HEK293 (cell line): ENCODE measurements around the gene POLN.

Source experiments
- CTCF ChIA-PET: fragments of 350-600 bp; formaldehyde crosslinking; extraction: SDS; loops from one replicate; lab custom pipeline; 2021; ENCODE audit warnings: antibody characterized with exemption; lab: Yijun Ruan, JAX
- POLR2A ChIA-PET: fragments of 300-600 bp; formaldehyde crosslinking; extraction: SDS; loops from one replicate; lab custom pipeline; 2020; ENCODE audit warnings: antibody characterized with exemption, inconsistent platforms; lab: Yijun Ruan, JAX
- H3K27ac ChIP-seq: fragments of 200-500 bp; sonication (Bioruptor generic); 2 replicates; pipeline ENCODE4 v1.5.1; 2014; ENCODE audit warnings: low read depth, low read length, control low read depth, inconsistent platforms; ENCODE audit errors: extremely low read depth
- H3K36me3 ChIP-seq, 2 experiments: fragments of 200-500 bp in 1 of 2; sonication (Bioruptor generic) in 1 of 2; 1 replicate in 1 of 2; 2 replicates in 1 of 2; pipeline ENCODE4 v1.5.1; 2014 to 2017; ENCODE audit warnings: inconsistent platforms in 2 of 2, low read length in 2 of 2; ENCODE audit not compliant: control insufficient read depth in 2 of 2, insufficient read depth in 1 of 2
- H3K4me1 ChIP-seq: fragments of 200-500 bp; sonication (Bioruptor generic); 2 replicates; pipeline ENCODE4 v1.5.1; 2014; ENCODE audit warnings: mild to moderate bottlenecking, low read length, inconsistent platforms; ENCODE audit not compliant: control insufficient read depth, insufficient read depth
- H3K4me3 ChIP-seq: 2 replicates; pipeline ENCODE4 v1.5.1; 2011; ENCODE audit warnings: low read depth, mild to moderate bottlenecking, control low read depth, low read length, moderate library complexity
- H3K9me3 ChIP-seq: fragments of 200-500 bp; sonication (Bioruptor generic); 2 replicates; pipeline ENCODE4 v1.5.1; 2014; ENCODE audit warnings: low read depth, low read length, inconsistent platforms; ENCODE audit not compliant: control insufficient read depth, insufficient read depth
- KLF1 ChIP-seq: fragments of 450-650 bp; formaldehyde crosslinking; IDR thresholded peaks from 2 replicates; pipeline ENCODE4 v1.5.1; 2016; ENCODE audit warnings: missing biosample characterization, missing genetic modification characterization
- KLF16 ChIP-seq: fragments of 450-650 bp; formaldehyde crosslinking; IDR thresholded peaks from 2 replicates; pipeline ENCODE4 v1.5.1; 2017; ENCODE audit warnings: missing biosample characterization, missing genetic modification characterization
- SP3 ChIP-seq: fragments of 450-650 bp; formaldehyde crosslinking; IDR thresholded peaks from 2 replicates; pipeline ENCODE4 v1.5.1; 2016; ENCODE audit warnings: missing biosample characterization, missing genetic modification characterization
- TCF7L2 ChIP-seq: IDR thresholded peaks from 2 replicates; pipeline ENCODE4 v1.6.1; 2011; ENCODE audit warnings: low read depth, mild to moderate bottlenecking, inconsistent platforms, low read length, moderate library complexity, borderline replicate concordance
- YY1 ChIP-seq: fragments of 450-650 bp; formaldehyde crosslinking; IDR thresholded peaks from 2 replicates; pipeline ENCODE4 v1.5.1; 2018; ENCODE audit warnings: missing biosample characterization, missing genetic modification characterization
- ZBTB7A ChIP-seq: fragments of 450-650 bp; formaldehyde crosslinking; IDR thresholded peaks from 2 replicates; pipeline ENCODE4 v1.5.1; 2016; ENCODE audit warnings: low read depth, missing biosample characterization, missing genetic modification characterization
- ZFP37 ChIP-seq: fragments of 450-650 bp; formaldehyde crosslinking; IDR thresholded peaks from 2 replicates; pipeline ENCODE4 v1.5.1; 2016; ENCODE audit warnings: missing biosample characterization, missing genetic modification characterization
- ZNF112 ChIP-seq: fragments of 450-650 bp; formaldehyde crosslinking; IDR thresholded peaks from 2 replicates; pipeline ENCODE4 v1.5.0; 2017; ENCODE audit warnings: missing biosample characterization, missing genetic modification characterization
- ZNF146 ChIP-seq: fragments of 450-650 bp; formaldehyde crosslinking; IDR thresholded peaks from 2 replicates; pipeline ENCODE4 v1.5.1; 2016; ENCODE audit warnings: missing biosample characterization, missing genetic modification characterization
- ZNF174 ChIP-seq: fragments of 450-650 bp; formaldehyde crosslinking; IDR thresholded peaks from 2 replicates; pipeline ENCODE4 v1.5.0; 2017; ENCODE audit warnings: missing biosample characterization, mild to moderate bottlenecking, missing genetic modification characterization
- ZNF184 ChIP-seq: fragments of 450-650 bp; IDR thresholded peaks from 2 replicates; pipeline ENCODE4 v1.5.1; 2018; ENCODE audit warnings: missing biosample characterization, mild to moderate bottlenecking, missing genetic modification characterization
- ZNF223 ChIP-seq: fragments of 450-650 bp; formaldehyde crosslinking; IDR thresholded peaks from 2 replicates; pipeline ENCODE4 v1.5.1; 2016; ENCODE audit warnings: missing biosample characterization, missing genetic modification characterization
- ZNF354C ChIP-seq: fragments of 450-650 bp; formaldehyde crosslinking; IDR thresholded peaks from 2 replicates; pipeline ENCODE4 v1.5.1; 2016; ENCODE audit warnings: missing biosample characterization, missing genetic modification characterization, low read depth, borderline replicate concordance
- ZNF501 ChIP-seq: fragments of 450-650 bp; formaldehyde crosslinking; IDR thresholded peaks from 2 replicates; pipeline ENCODE4 v1.5.1; 2016; ENCODE audit warnings: missing biosample characterization, missing genetic modification characterization
- ZNF514 ChIP-seq: fragments of 450-650 bp; formaldehyde crosslinking; IDR thresholded peaks from 2 replicates; pipeline ENCODE4 v1.5.1; 2016; ENCODE audit warnings: missing biosample characterization, missing genetic modification characterization
- ZNF521 ChIP-seq: fragments of 450-650 bp; formaldehyde crosslinking; IDR thresholded peaks from 2 replicates; pipeline ENCODE4 v1.5.1; 2017; ENCODE audit warnings: missing biosample characterization, mild to moderate bottlenecking, missing genetic modification characterization
- ZNF571 ChIP-seq: fragments of 450-650 bp; formaldehyde crosslinking; IDR thresholded peaks from 2 replicates; pipeline ENCODE4 v1.5.0; 2017; ENCODE audit warnings: missing biosample characterization, missing genetic modification characterization
- ZNF610 ChIP-seq: fragments of 450-650 bp; formaldehyde crosslinking; IDR thresholded peaks from 2 replicates; pipeline ENCODE4 v1.5.1; 2016; ENCODE audit warnings: missing biosample characterization, missing genetic modification characterization, borderline replicate concordance
- ZNF664 ChIP-seq: fragments of 450-650 bp; formaldehyde crosslinking; IDR thresholded peaks from 2 replicates; pipeline ENCODE4 v1.5.1; 2016; ENCODE audit warnings: missing biosample characterization, missing genetic modification characterization
- ZNF707 ChIP-seq: fragments of 450-650 bp; formaldehyde crosslinking; IDR thresholded peaks from 2 replicates; pipeline ENCODE4 v1.5.1; 2016; ENCODE audit warnings: missing biosample characterization, missing genetic modification characterization
- TF ChIP-seq, protein P1 (sequence below): fragments of 450-650 bp; formaldehyde crosslinking; IDR thresholded peaks from 2 replicates; pipeline ENCODE4 v1.5.1; 2016; ENCODE audit warnings: missing biosample characterization, missing genetic modification characterization
- TF ChIP-seq, protein P2 (sequence below): fragments of 450-650 bp; formaldehyde crosslinking; IDR thresholded peaks from 2 replicates; pipeline ENCODE4 v1.5.1; 2016; ENCODE audit warnings: missing biosample characterization, missing genetic modification characterization
- TF ChIP-seq, protein P3 (sequence below): fragments of 450-650 bp; formaldehyde crosslinking; IDR thresholded peaks from 2 replicates; pipeline ENCODE4 v1.5.1; 2016; ENCODE audit warnings: missing biosample characterization, missing genetic modification characterization
- TF ChIP-seq, protein P4 (sequence below): fragments of 450-650 bp; formaldehyde crosslinking; IDR thresholded peaks from 2 replicates; pipeline ENCODE4 v1.5.1; 2016; ENCODE audit warnings: missing biosample characterization, missing genetic modification characterization
- TF ChIP-seq, protein P5 (sequence below): fragments of 450-650 bp; formaldehyde crosslinking; IDR thresholded peaks from 2 replicates; pipeline ENCODE4 v1.5.1; 2016; ENCODE audit warnings: missing biosample characterization, missing genetic modification characterization

POLN gene

DNA sequence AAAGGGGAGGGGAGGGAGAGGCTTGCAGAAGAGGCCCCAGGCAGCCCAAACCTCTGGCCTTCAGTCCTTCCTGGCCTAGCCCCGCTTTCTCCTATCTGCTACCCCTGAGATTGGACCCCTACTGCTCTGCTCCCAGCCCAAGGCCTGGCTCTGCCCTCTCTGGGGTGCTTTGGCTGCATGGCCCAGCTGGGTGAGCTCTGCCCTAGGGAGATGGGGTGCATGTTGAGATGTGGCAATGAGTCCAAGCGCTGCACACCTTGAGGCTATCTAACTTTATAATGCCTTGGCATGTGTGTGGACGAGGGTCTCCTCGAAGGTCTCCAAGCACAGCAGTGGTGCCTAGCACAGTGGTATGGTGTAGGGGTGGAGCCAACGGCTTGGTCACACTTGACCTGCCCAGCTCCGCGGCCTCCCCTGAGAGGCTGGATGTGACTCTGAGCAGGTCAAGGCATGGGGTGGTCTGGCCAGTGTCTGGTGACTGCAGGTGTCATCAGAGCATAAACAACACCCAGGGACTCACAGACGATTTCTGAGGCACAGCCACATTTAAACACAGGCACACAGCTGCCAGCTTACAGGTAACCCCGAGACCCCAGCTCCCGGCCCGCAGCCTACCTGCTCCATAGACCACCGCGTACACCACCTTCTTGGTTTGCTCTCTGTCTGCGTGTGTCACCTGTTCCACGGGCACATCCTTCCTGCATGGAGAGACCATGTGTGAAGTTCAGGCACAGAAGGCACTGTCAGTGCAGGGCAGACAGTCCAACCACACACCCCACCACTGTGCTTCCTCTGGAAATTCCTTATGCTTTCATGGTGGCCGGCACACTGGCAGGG, 146.5 kb downstream of the POLN start (continued):
- TF ChIP-seq ZBTB7A (tag by site-specific recombination) (no peak), KLF1 (no peak)

DNA sequence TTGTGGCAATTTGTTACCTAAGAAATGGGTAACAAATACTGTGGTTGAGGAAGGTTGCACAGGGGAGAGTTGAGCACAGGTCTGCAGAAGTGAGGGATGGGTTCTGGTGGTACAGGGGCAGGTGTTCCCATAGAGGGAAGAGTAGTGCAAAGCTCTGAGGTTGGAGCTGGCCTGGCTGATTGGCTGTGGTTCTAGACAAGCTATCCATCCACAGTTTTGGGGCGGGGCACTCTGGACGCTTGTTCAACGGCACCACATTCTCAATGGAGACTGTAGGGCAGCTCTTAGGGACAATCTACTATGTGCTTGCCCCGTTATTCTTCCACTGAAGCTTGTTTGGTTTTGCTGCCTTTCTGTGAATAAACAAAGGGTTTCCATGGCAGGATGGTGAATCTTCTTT, 147.4 kb downstream of the POLN start:
- ChIA-PET CTCF (no interaction called here), POLR2A (no interaction called here)

DNA sequence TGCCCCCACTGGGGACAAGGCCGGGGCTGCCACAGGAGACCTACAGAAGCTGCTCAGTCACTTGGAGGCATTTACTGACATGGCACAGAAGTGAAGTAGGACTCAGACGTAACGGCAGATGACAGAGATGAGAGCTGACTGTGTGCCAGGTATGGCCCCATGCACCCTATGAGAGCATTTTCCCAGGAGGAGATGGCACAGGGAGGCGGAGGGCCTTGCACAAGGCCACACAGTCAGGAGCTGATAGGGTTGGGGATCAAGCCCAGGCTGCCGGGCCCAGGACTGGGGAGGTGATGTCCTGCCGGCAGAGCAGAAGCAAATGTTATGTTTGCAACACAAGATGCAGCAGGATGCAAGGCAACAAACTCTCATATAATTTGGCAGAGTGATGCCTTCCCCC, 148.7 kb downstream of the POLN start:
- Histone ChIP-seq H3K27ac (no peak overlapping the region), H3K36me3 (peaks cover 0 to 8% of the 10 kb centered on the region in 2 experiments; a peak in 1 of 3 replicates), H3K9me3 (no peaks in the 10 kb centered on the region), H3K4me1 (no peaks in the 10 kb centered on the region), H3K4me3 (no peak overlapping the region)
- ChIA-PET CTCF (no interaction called here), POLR2A (no interaction called here)
- TF ChIP-seq ZNF184 (tag by site-specific recombination) (no peak), ZNF354C (tag by site-specific recombination) (no peak)
- TF ChIP-seq, protein P1, sequence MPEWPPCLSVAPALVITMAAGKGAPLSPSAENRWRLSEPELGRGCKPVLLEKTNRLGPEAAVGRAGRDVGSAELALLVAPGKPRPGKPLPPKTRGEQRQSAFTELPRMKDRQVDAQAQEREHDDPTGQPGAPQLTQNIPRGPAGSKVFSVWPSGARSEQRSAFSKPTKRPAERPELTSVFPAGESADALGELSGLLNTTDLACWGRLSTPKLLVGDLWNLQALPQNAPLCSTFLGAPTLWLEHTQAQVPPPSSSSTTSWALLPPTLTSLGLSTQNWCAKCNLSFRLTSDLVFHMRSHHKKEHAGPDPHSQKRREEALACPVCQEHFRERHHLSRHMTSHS (tag by site-specific recombination), result no peak

More for the DNA sequence above, 147.4 kb downstream of the POLN start:
- H3K4me1 ChIP-seq, result no peaks in the 10 kb centered on the region
- TF ChIP-seq KLF16 (tag by site-specific recombination) (no peak), ZNF514 (tag by site-specific recombination) (no peak), ZNF223 (tag by site-specific recombination) (no peak), YY1 (tag by site-specific recombination) (no peak), ZNF521 (tag by site-specific recombination) (no peak), ZNF707 (tag by site-specific recombination) (no peak)
- TF ChIP-seq, protein P2, sequence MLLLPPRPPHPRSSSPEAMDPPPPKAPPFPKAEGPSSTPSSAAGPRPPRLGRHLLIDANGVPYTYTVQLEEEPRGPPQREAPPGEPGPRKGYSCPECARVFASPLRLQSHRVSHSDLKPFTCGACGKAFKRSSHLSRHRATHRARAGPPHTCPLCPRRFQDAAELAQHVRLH, result no peak
- TF ChIP-seq, protein P3, sequence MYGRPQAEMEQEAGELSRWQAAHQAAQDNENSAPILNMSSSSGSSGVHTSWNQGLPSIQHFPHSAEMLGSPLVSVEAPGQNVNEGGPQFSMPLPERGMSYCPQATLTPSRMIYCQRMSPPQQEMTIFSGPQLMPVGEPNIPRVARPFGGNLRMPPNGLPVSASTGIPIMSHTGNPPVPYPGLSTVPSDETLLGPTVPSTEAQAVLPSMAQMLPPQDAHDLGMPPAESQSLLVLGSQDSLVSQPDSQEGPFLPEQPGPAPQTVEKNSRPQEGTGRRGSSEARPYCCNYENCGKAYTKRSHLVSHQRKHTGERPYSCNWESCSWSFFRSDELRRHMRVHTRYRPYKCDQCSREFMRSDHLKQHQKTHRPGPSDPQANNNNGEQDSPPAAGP (tag by site-specific recombination), result no peak
- TF ChIP-seq, protein P4, sequence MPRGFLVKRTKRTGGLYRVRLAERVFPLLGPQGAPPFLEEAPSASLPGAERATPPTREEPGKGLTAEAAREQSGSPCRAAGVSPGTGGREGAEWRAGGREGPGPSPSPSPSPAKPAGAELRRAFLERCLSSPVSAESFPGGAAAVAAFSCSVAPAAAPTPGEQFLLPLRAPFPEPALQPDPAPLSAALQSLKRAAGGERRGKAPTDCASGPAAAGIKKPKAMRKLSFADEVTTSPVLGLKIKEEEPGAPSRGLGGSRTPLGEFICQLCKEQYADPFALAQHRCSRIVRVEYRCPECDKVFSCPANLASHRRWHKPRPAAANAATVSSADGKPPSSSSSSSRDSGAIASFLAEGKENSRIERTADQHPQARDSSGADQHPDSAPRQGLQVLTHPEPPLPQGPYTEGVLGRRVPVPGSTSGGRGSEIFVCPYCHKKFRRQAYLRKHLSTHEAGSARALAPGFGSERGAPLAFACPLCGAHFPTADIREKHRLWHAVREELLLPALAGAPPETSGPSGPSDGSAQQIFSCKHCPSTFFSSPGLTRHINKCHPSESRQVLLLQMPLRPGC, result no peak
- no peak overlapping the region for H3K27ac ChIP-seq
- H3K36me3 ChIP-seq, result peaks cover 0 to 8% of the 10 kb centered on the region in 2 experiments; a peak in 1 of 3 replicates
- no peak overlapping the region for H3K4me3 ChIP-seq
- H3K9me3 ChIP-seq, result no peaks in the 10 kb centered on the region

DNA sequence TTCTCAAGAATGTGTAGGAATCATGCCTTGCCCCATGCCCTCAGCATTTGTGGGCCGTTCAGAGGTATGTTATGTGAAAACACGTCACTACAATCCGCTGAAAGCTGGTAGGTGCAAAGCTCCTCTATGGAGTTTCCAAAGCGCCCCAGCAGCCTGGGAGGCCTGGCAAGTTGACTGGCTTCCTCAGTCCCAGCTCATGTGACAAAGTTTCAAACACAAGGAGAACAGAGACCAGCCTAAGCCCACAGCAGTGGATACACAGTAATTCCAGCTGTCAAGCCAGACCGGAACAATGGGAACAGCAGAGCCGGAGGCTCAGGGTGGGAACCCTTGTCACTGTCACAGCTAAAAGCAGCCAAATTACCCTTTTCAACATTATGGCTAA, 149.3 kb downstream of the POLN start:
- ChIA-PET POLR2A (no interaction called here), CTCF (no interaction called here)
- H3K4me1 ChIP-seq, result no peaks in the 10 kb centered on the region
- peaks cover 0 to 8% of the 10 kb centered on the region in 2 experiments; a peak in 1 of 3 replicates for H3K36me3 ChIP-seq
- H3K27ac ChIP-seq, result no peak overlapping the region
- no peaks in the 10 kb centered on the region for H3K9me3 ChIP-seq
- H3K4me3 ChIP-seq, result no peak overlapping the region
- TF ChIP-seq, protein P5, sequence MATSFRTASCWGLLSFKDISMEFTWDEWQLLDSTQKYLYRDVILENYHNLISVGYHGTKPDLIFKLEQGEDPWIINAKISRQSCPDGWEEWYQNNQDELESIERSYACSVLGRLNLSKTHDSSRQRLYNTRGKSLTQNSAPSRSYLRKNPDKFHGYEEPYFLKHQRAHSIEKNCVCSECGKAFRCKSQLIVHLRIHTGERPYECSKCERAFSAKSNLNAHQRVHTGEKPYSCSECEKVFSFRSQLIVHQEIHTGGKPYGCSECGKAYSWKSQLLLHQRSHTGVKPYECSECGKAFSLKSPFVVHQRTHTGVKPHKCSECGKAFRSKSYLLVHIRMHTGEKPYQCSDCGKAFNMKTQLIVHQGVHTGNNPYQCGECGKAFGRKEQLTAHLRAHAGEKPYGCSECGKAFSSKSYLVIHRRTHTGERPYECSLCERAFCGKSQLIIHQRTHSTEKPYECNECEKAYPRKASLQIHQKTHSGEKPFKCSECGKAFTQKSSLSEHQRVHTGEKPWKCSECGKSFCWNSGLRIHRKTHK (tag by site-specific recombination), result no peak
- no peak for TF ChIP-seq ZNF146
- TF ChIP-seq TCF7L2, result no peak
- no peak for TF ChIP-seq ZNF174 (tag by site-specific recombination)
- TF ChIP-seq ZNF664 (tag by site-specific recombination), result no peak
- no peak for TF ChIP-seq ZNF112 (tag by site-specific recombination)
- TF ChIP-seq ZNF184 (tag by site-specific recombination), result no peak
- TF ChIP-seq ZFP37, result no peak
- no peak for TF ChIP-seq ZNF501
- TF ChIP-seq ZNF571 (tag by site-specific recombination), result no peak
- TF ChIP-seq ZNF610 (tag by site-specific recombination), result no peak
- no peak for TF ChIP-seq SP3
